Measurements from ENCODE around the gene DDX27. TPM values are rescaled to one million over a fixed set of nuclear protein-coding genes. Genes with fewer than 3 reads are reported as not detected.

Gene DDX27
- total RNA-seq, 2 experiments from 2014 or later, result 116 to 126 TPM

GRCh38 chr20:49248879-49249665, 29.9 kb downstream of the DDX27 start:
- Mint-ChIP-seq H3K36me3 (ENCODE audit: low read depth) (peaks cover 91% of the 10 kb centered on the region), H3K9me3 (no peaks in the 10 kb centered on the region), H3K27me3 (no peaks in the 10 kb centered on the region), H3K27ac (peak overlapping the region; percentile 20), H3K4me1 (ENCODE audit: low read depth) (peaks cover 5% of the 10 kb centered on the region), H3K4me3 (no peak overlapping the region)
- POLR2A ChIA-PET, result no interaction called here
- Histone ChIP-seq H3K4me3 (ENCODE audit: low read length) (no peak overlapping the region), H3K36me3 (ENCODE audit: insufficient read depth, low read length) (peaks cover 91% of the 10 kb centered on the region), H3K27me3 (ENCODE audit: control insufficient read depth in 1 of 2, insufficient read depth in 2 of 2, low read length in 2 of 2) (no peaks in the 10 kb centered on the region), H3K4me1 (ENCODE audit: insufficient read depth, low read length) (no peaks in the 10 kb centered on the region), H3K27ac (ENCODE audit: low read depth in 1 of 2, low read length in 2 of 2) (no peak overlapping the region), H3K9me3 (ENCODE audit: control insufficient read depth in 1 of 2, insufficient read depth in 1 of 2, low read length in 2 of 2) (no peaks in the 10 kb centered on the region)
- intact Hi-C loops (cut with DNase I, micrococcal nuclease), result loop anchor here in 1 of 2 experiments (5.0 kb wide), 1 partner anchor 73 kb away; no protein-coding TSS in a partner anchor
- ATAC-seq (ENCODE audit: poor library complexity) (no peak), DNase-seq (no peak)
- no peak for TF ChIP-seq CTCF (IDR thresholded peaks at IDR 0.05)
- CTCF ChIA-PET, result interaction anchor here (1.1 kb wide), 1 partner anchor 8 kb away, joined by 3 read pairs; no protein-coding TSS in a partner anchor

DNA sequence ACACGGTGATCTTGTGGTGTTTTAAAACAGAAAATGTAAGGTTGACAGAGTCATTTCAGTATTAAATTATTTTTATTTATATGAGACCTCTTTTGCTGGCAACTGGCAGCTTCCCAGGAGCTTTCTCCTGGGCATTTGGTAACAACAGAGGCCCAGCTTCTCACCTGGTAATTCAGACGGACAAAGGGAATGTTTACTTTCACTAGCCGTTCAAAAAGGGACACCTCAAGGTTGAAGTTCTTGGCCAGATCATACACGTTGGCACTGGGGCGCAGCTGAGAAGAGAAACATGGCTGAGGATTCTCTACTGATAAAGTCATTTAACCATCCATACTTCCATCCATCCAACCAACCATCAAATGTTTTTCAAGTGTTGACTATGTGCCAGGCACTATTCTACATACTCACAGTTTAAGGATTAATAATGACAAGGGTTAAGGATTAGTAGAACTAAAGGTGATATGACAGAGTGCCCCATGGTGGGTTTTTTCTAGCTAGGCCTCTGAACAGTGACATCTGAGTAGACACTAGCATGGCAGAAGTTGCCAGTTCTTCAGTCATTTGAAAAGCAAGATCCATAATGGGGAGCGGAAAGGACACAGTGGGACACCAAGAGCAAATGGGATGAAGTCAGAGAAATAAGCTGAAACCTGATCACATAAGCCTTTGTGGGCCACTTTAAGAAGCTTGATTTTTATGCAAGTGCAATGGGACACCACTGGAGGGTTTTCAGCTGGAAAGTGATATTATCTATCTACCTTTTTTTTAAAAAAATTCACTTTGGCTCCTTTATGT, 33.5 kb downstream of the DDX27 start:
- Mint-ChIP-seq H3K27me3 (no peaks in the 10 kb centered on the region), H3K4me3 (no peak overlapping the region), H3K27ac (no peak overlapping the region), H3K9me3 (no peaks in the 10 kb centered on the region), H3K4me1 (ENCODE audit: low read depth) (no peaks in the 10 kb centered on the region), H3K36me3 (ENCODE audit: low read depth) (peaks cover 93% of the 10 kb centered on the region)
- H3K27ac ChIP-seq (ENCODE audit: low read depth in 1 of 2, low read length in 2 of 2), result no peak overlapping the region
- ChIA-PET CTCF (interaction anchor here (0.6 to 1.2 kb wide), 2 partner anchors 9 to 154 kb away, joined by 3 read pairs; no protein-coding TSS in a partner anchor), POLR2A (no interaction called here)
- peaks cover 94% of the 10 kb centered on the region for H3K36me3 ChIP-seq (ENCODE audit: insufficient read depth, low read length)
- no peaks in the 10 kb centered on the region for H3K4me1 ChIP-seq (ENCODE audit: insufficient read depth, low read length)
- no peak for TF ChIP-seq CTCF (IDR thresholded peaks at IDR 0.05)
- no peak for DNase-seq
- H3K27me3 ChIP-seq (ENCODE audit: control insufficient read depth in 1 of 2, insufficient read depth in 2 of 2, low read length in 2 of 2), result no peaks in the 10 kb centered on the region
- H3K9me3 ChIP-seq (ENCODE audit: control insufficient read depth in 1 of 2, insufficient read depth in 1 of 2, low read length in 2 of 2), result no peaks in the 10 kb centered on the region
- intact Hi-C loops (cut with DNase I, micrococcal nuclease), result no loop called here
- ATAC-seq (ENCODE audit: poor library complexity), result no peak
- H3K4me3 ChIP-seq (ENCODE audit: low read length), result no peak overlapping the region

DNA sequence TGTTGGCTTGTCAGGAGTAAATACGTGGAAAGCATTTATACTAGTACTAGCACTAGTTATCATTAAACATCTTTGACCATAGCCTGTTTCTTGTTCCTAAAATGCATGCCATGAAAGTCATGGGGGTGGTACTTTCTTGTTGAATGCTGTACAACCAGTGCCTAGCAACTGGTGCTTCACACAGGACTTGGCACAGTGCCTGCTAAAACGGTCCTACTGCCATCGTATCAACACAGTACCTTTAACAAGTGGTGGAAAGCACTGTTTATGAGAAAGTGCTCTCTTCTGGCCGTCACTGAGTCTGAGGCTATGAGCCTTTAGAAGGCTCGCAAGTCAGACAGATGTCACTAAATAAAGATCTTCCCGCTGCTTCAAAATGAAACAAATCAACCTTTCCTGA, 37.0 kb downstream of the DDX27 start:
- no peak for DNase-seq
- no peak overlapping the region for H3K4me3 Mint-ChIP-seq

More for the DNA sequence above, 37.0 kb downstream of the DDX27 start:
- Mint-ChIP-seq H3K4me1 (ENCODE audit: low read depth) (no peaks in the 10 kb centered on the region), H3K9me3 (no peaks in the 10 kb centered on the region), H3K27ac (no peak overlapping the region), H3K36me3 (ENCODE audit: low read depth) (peaks cover 91% of the 10 kb centered on the region), H3K27me3 (no peaks in the 10 kb centered on the region)
- H3K27me3 ChIP-seq (ENCODE audit: control insufficient read depth in 1 of 2, insufficient read depth in 2 of 2, low read length in 2 of 2), result no peaks in the 10 kb centered on the region
- H3K27ac ChIP-seq (ENCODE audit: low read depth in 1 of 2, low read length in 2 of 2), result no peak overlapping the region
- no peak for TF ChIP-seq CTCF (IDR thresholded peaks at IDR 0.05)
- CTCF ChIA-PET, result no interaction called here
- no peak for ATAC-seq (ENCODE audit: poor library complexity)
- no peak overlapping the region for H3K4me3 ChIP-seq (ENCODE audit: low read length)
- intact Hi-C loops (cut with DNase I, micrococcal nuclease), result no loop called here
- peaks cover 2% of the 10 kb centered on the region for H3K4me1 ChIP-seq (ENCODE audit: insufficient read depth, low read length)
- H3K9me3 ChIP-seq (ENCODE audit: control insufficient read depth in 1 of 2, insufficient read depth in 1 of 2, low read length in 2 of 2), result no peaks in the 10 kb centered on the region
- POLR2A ChIA-PET, result no interaction called here
- peaks cover 94% of the 10 kb centered on the region for H3K36me3 ChIP-seq (ENCODE audit: insufficient read depth, low read length)
